HG03175 (cell line): ENCODE results near the gene LYPD1.
A peak's percentile ranks its signal among the peaks of the same experiment; 100 is the strongest.
"Not testable (repeated sequence)": the region's sequence is repeated elsewhere in the genome, so short reads cannot be mapped to it uniquely, and the experiment has no call there.

Experiments
- ATAC-seq: cut with Tn5 transposase; IDR thresholded peaks from one replicate; pipeline ENCODE4 v1.9.1; 2021; ENCODE audit warnings: mild to moderate bottlenecking, moderate library complexity; ENCODE audit not compliant: unreplicated experiment

Gene LYPD1, protein sequence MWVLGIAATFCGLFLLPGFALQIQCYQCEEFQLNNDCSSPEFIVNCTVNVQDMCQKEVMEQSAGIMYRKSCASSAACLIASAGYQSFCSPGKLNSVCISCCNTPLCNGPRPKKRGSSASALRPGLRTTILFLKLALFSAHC

DNA sequence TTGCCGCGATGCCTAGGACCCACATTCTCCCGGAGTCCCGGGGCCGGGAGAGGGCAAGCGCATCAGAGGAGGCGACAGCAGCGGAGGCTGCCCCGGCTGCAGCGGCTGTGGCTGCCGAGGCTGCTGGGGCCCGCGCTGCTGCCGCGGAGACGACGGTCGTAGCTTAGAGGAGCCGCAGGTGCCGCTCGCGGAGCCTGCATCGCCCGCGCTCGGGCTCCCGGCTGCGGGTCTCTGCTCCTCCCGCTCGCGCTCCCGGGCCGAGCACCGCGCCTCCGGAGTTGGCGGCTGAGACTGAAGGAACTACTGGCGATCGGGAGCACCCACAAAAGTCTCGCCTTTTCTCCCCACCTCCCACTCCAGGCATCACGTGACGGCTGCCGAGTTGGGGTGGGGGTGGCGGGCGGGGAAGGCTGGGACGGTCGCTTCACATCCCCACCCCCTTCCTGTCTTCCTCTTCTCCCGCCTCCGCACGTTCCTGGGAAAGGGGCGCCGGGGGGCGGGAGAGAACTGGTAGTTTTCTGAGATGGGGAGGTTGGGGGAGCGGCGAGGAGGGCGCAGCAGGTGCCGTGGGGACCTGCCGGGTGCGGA is at the start of gene LYPD1:
Gene LYPD1 (minus strand): TSS at position 298 of the 588 bp plus-strand sequence. CDS start 273 bp downstream, at position 25.
- no peak for ATAC-seq

DNA sequence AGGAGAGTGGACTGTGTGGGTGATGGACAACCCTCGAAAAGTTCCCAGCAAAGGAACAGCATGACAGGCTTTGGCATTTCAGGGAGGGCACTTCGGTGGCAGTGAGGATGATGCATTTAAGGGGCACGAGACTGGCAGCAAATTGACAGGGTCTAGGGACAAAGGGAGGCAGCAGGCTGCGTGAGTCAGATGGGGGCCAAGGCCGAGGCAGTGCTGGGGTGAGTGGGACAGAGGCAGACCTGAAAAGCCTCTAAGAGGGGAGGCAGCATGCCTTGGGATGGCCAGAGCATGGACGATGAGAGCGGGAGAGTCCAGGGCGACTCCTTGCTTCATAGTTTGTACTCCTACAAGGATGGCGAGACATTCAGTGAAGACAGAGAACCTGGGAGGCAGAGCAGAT is 49.5 kb upstream of the LYPD1 start:
- ATAC-seq: no peak

- no peak for ATAC-seq
Measured at GRCh38 chr2:132716954-132717353, 46.9 kb upstream of the LYPD1 start.

DNA sequence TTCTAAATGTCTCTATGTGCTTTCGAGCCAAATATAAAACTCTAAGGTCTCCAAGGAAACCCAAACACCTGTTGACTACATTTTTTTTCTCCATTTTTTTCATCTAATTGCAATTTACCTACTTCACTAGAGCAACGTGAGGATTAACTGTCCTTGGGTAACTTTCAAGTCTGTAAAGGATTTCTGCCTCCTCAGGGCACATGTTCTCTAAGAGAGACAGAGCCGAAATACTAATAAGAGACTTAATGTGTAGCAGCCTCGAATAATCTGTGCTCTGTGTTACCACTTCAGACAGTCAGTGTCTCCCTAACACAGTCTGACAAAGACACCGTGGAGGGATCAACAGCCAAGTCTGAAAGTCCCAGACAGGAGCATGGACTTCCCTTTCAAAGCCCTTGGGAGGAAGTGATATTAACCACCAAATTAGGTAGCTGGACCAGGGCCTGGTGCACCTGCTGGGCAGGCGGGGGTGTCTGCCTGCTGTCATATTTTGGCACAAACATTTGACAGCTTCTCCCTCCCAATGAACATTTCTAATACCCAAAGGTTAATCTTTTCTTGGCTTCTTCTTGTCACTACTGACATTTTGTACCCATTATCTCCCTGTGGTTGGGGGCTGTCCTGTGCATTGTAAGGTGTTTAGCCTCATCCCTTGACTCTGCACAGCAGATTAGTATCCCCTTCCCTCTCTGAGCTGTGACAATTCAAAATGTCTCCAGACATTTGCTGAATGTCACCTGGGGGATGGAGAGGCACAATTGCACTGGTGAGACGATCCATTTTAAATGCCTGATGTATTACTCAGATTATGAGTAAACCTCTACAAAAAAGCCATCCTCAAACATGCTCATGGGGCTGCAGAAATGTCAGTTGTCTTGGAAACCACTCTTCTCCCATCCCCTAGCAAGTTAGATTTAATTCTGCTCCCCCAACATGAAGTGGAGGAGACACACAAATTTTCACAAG is 45.7 kb upstream of the LYPD1 start:
- ATAC-seq: no peak

GRCh38 chr2:132703396-132703795 is 33.4 kb upstream of the LYPD1 start:
- ATAC-seq: no peak

DNA sequence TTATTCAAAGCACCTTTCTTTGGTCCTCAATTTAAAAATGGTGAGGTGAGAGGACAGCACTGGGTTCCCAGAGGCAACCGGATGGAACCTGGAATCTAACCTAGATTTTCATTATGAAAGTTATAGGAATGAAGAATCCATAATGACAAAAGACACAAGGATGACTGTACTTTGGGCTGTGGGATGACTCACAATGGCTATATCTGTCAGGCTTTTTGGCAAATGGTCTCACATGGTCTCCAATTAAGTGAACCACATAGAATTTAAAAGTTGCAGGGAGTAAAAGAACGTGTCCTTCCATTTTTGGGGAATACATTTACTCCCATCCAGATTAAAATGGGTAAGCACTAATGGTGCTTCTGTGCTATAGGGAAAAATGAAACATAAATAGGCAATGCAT is 31.8 kb upstream of the LYPD1 start:
- no peak for ATAC-seq

- ATAC-seq: not testable (repeated sequence)
Measured at GRCh38 chr2:132699802-132700201, 29.8 kb upstream of the LYPD1 start.

DNA sequence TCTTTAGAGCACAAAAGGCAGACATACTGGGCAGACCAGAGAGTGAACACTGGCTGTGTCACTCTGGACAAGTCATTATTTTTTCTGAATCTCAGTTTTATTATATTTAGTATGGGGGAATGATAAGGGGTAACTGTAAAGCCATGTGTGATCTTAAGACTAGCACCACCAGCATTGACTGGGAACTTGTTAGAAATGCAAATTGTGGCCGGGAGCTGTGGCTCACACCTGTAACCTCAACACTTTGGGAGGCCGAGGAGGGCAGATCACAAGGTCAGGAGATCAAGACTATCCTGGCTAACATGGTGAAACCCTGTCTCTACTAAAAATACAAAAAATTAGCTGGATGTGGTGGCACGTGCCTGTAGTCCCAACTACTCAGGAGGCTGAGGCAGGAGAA is 28.3 kb upstream of the LYPD1 start:
- peak; percentile 71 for ATAC-seq

GRCh38 chr2:132697556-132698205 is 27.7 kb upstream of the LYPD1 start:
- no peak for ATAC-seq

GRCh38 chr2:132692816-132693215 is 22.8 kb upstream of the LYPD1 start:
- ATAC-seq: no peak

DNA sequence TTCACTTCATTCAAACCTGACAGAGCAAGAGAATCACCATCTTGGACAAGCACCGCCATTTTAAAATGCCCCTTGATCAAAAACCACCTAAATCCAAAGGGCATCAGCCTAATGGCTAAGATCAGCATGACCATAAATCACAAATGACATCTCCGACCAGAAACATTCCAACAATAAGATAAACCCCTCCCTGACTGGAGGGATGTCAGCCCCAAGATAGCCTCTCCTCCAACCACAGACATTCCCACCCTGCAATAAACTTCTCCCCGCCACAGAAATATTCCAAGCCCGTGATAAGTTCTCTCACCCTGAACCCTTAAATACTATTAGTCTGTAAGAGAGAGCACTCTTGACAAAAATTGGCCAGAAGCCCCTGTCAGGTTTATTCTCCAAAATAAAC is 21.6 kb upstream of the LYPD1 start:
- no peak for ATAC-seq

DNA sequence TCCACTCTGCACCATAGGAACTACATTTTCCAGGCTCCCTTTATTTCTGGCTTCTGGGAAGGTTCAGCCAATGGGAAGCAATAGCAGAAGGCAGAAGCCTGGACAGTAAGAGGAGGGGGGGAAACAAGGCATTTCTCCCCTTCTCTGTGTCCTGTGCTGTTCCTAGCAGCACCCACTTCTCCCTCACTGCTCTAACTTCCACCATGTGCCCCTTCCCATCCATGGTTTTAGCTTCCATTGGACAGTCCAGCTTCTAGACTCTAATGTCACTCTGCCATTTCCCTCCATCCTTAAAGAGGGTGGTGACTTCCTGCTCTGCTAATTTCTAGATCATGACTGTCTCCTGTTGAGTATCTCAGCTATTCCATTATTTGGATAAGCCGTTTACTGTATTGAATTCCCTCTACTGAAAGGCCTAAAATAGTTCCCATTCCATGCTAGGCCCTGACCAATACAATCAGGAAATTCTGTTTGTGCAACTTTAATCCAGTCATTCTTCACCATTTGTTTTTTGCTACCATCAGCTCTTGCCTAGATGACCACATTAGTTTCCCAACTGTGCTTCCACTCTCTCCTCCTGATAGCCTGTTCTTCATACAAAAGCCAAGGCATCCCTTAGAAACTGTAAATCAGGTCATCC is 20.8 kb upstream of the LYPD1 start:
- ATAC-seq: no peak

DNA sequence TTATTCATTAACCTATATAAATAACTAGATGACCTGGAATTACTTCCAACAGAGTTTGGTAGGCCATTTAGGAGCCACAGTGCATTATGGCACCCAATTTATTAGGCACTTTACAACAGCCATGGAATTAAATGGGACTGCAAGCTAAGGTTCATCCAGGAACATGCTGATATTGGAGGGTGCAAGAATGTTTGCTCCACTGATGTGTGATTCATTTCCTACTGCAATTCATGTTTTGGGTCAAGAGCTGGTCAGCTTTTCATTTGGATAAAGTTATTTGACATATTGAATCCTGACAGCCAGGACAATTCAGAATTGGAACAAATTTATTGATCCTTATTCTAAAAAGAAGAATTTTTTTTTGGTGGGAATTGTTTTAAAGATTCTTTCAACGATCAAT is 11.8 kb upstream of the LYPD1 start:
- no peak for ATAC-seq

- ATAC-seq: no peak
Measured at GRCh38 chr2:132680544-132680943, 10.5 kb upstream of the LYPD1 start.

GRCh38 chr2:132678483-132678882 is 8.5 kb upstream of the LYPD1 start:
- no peak for ATAC-seq

GRCh38 chr2:132677661-132678060 is 7.7 kb upstream of the LYPD1 start:
- ATAC-seq: no peak

GRCh38 chr2:132676999-132677398 is 7.0 kb upstream of the LYPD1 start:
- no peak for ATAC-seq

DNA sequence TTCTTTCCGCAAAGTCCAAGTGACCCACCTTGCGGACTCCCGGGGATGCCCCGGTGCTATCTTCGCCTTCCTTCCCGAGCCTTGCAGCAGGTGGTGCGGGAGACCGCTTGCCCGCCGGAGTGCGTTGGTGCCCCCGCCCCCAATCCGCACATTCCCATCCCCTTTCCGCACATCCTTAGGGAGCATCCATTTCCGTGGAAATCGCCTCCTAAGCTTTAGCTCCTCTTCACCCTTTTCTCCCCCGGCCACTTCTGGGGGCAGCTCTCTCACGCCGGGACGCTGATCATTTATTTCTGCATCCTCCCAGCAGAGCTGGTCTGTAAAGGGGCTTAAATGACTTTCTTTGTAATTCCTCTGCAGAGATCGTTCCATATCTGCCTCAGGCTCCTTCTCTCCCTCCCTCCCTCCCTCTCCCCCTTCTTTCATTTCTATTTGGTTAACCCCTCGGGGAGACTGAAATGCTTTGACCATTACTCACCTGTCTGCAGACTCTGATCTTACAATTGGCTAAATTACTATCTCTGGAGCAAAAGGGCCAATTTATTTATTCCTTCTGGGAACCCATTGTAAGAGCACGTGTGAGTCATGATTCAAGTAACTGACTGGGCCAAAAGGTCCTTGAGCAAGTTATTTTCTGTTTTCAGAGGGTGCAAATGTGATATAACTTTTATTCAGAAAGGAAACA is 1.3 kb upstream of the LYPD1 start:
- ATAC-seq: no peak

DNA sequence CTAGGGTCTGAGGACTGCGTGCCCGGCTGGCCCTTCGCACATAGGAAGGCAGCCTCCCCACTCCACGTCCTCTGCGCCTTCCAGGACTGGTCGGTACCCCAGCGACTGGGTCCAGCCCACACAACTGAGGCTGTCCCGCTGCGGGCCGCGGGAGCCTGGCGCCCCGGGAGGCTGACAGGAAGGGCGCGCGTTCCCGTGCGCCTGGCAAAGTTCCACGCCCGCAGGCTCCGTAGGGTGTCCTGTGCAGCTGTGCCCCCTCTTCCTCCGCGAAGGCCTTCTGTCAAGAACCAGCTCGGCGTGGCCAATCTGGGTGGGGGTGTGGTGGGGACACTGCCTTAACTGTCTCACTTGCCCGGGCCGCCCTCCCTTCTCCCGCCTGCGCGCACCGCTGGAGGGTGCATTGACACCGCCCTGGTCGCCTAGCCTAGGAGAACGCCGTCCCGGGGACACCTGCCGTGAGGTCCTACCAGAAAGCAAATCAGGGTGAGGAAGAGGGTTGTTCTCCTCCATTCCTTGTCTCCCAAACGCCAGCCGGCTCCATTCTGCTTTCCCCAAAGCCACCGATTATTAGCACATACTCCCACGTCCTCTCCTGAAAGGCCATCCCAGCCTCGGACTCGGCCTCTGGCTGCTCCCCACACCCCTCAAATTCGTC is 618 bp upstream of the LYPD1 start:
- no peak for ATAC-seq
